Left lung (tissue), 10 donors: Measurements from ENCODE around the gene TCEA2. TPM values are rescaled to one million over a fixed set of nuclear protein-coding genes. Genes with fewer than 3 reads are reported as not detected.

Experiments used
- ATAC-seq: fragments of 200-7000 bp; cut with Tn5 transposase; one replicate; pipeline ENCODE4 v1.9.1; 2020; ENCODE audit warnings: moderate library complexity
- DNase-seq, 4 donors: peaks; one replicate each; pipeline ENCODE4 v3.0.0-alpha.2; 2013 to 2020
- H3K27ac ChIP-seq, 2 donors: fragments of 200-600 bp; sonication (generic) in 1 of 2; one replicate each; pipeline versions ENCODE4 v1.5.0 to v1.8.0; 2020 to 2021
- H3K27me3 ChIP-seq, 2 donors: fragments of 200-600 bp; sonication (generic) in 1 of 2; one replicate each; pipeline versions ENCODE4 v1.5.0 to v1.8.0; 2020 to 2021
- H3K36me3 ChIP-seq, 2 donors: fragments of 200-600 bp; sonication (generic) in 1 of 2; one replicate each; pipeline versions ENCODE4 v1.5.0 to v1.8.0; 2020 to 2021
- H3K4me1 ChIP-seq, 2 donors: fragments of 200-600 bp; one replicate each; pipeline ENCODE4 v1.8.0; 2021
- H3K4me3 ChIP-seq, 2 donors: fragments of 200-600 bp; sonication (generic) in 1 of 2; one replicate each; pipeline versions ENCODE4 v1.5.0 to v1.8.0; 2020 to 2021; ENCODE audit warnings: mild to moderate bottlenecking in 1 of 2
- H3K9me3 ChIP-seq, 2 donors: fragments of 200-600 bp; sonication (generic) in 1 of 2; one replicate each; pipeline versions ENCODE4 v1.5.0 to v1.8.0; 2020 to 2021
- CTCF ChIP-seq, 2 donors: fragments of 200-600 bp; sonication (generic) in 1 of 2; IDR thresholded peaks; one replicate each; pipeline versions ENCODE4 v1.5.0 to v1.8.0; 2021; ENCODE audit warnings: antibody characterized with exemption in 2 of 2
- intact Hi-C, 2 donors: fragments of 100-400 bp; cut with DNase I; formaldehyde crosslinking; loops; one replicate each; pipeline versions ENCODE4 v1.11.2 to v1.14.2; 2022
- polyA plus RNA-seq, 6 donors: library from polyadenylated mRNA; unstranded; fragments of 120-200 nt; gene quantifications; one replicate each; pipeline ENCODE4 v1.2.1, GENCODE V29; 2013; ENCODE audit not compliant: insufficient read length in 6 of 6
- total RNA-seq, 2 donors: library from RNA; stranded (reverse); fragmentation: NEBNext Ultra II Directional; extraction: Animal tissue kit (Norgen Biotek cat#: 25700); gene quantifications; one replicate each; pipeline ENCODE4 v1.2.1, GENCODE V29; 2021
- donor health status: DM: no; HTN: yes; CAD: no.
- donor health status: DM: no; HTN: no; CAD: no.

TCEA2 gene
- total and polyA plus RNA-seq, 8 donors = 31.2 to 93.0 (median 75.9) TPM

GRCh38 chr20:64106981-64107735 lies 44.2 kb downstream of the TCEA2 start, which contains the start of gene NPBWR2:
NPBWR2 (minus strand) TSS chr20:64107565; CDS start chr20:64106831, 734 bp downstream.
- intact Hi-C loops = no loop called here

GRCh38 chr20:64107736-64108457 lies 44.9 kb downstream of the TCEA2 start:
- DNase-seq (peak in 2 of 4 donors; percentile 19 to 61), ATAC-seq (no peak)
- intact Hi-C loops = no loop called here
- Histone ChIP-seq H3K4me1 (no peaks in the 10 kb centered on the region), H3K4me3 (no peak overlapping the region), H3K9me3 (no peaks in the 10 kb centered on the region), H3K27me3 (peaks cover 4 to 43% of the 10 kb centered on the region in 2 donors), H3K27ac (no peak overlapping the region), H3K36me3 (no peaks in the 10 kb centered on the region)
- no peak for TF ChIP-seq CTCF (IDR thresholded peaks at IDR 0.05)

More at GRCh38 chr20:64106981-64107735, 44.2 kb downstream of the TCEA2 start, which contains the start of gene NPBWR2:
- Histone ChIP-seq H3K4me1 (peaks cover 5 to 7% of the 10 kb centered on the region in 2 donors), H3K4me3 (no peak within 1 kb of the TSS), H3K9me3 (no peaks in the 10 kb centered on the region), H3K27ac (no peak within 1 kb of the TSS), H3K27me3 (peaks cover 11 to 50% of the 10 kb centered on the region in 2 donors), H3K36me3 (no peaks in the 10 kb centered on the region)
- DNase-seq (peak in 2 of 4 donors; percentile 22 to 70), ATAC-seq (no peak)
- no peak for TF ChIP-seq CTCF (IDR thresholded peaks at IDR 0.05)

- intact Hi-C loops = no loop called here
These were observed 46.0 kb downstream of the TCEA2 start for GRCh38 chr20:64108731-64109681.

GRCh38 chr20:64109831-64110391 lies 46.9 kb downstream of the TCEA2 start:
- intact Hi-C loops = no loop called here
- Histone ChIP-seq H3K4me3 (no peak overlapping the region), H3K4me1 (no peaks in the 10 kb centered on the region), H3K27me3 (peaks cover 0 to 27% of the 10 kb centered on the region in 2 donors), H3K9me3 (no peaks in the 10 kb centered on the region), H3K36me3 (no peaks in the 10 kb centered on the region), H3K27ac (no peak overlapping the region)
- TF ChIP-seq CTCF (IDR thresholded peaks at IDR 0.05) = no peak
- DNase-seq (peak in 2 of 4 donors; percentile 13 to 72), ATAC-seq (no peak)

More at GRCh38 chr20:64108731-64109681, 46.0 kb downstream of the TCEA2 start:
- TF ChIP-seq CTCF (IDR thresholded peaks at IDR 0.05) = no peak
- no peaks in the 10 kb centered on the region for H3K9me3 ChIP-seq
- H3K27me3 ChIP-seq = peaks cover 0 to 32% of the 10 kb centered on the region in 2 donors
- no peaks in the 10 kb centered on the region for H3K4me1 ChIP-seq
- ATAC-seq = no peak
- DNase-seq = peak in 2 of 4 donors; percentile 18 to 60
- H3K4me3 ChIP-seq = no peak overlapping the region
- H3K27ac ChIP-seq = no peak overlapping the region
- no peaks in the 10 kb centered on the region for H3K36me3 ChIP-seq
